Suprapubic skin (tissue), 4 donors: ENCODE results near the gene BNIP2. TPM values are rescaled to one million over a fixed set of nuclear protein-coding genes. Genes with fewer than 3 reads are reported as not detected.
"Not testable (repeated sequence)": the region's sequence is repeated elsewhere in the genome, so short reads cannot be mapped to it uniquely, and the experiment has no call there.

ENCODE experiments used
- DNase-seq, 2 donors: peaks; one replicate each; pipeline ENCODE4 v3.0.0-alpha.2; 2019; ENCODE audit warnings: low spot score in 2 of 2
- H3K27ac ChIP-seq: fragments of 200-600 bp; sonication (generic); one replicate; pipeline ENCODE4 v1.5.1; 2019
- H3K27me3 ChIP-seq: fragments of 200-600 bp; sonication (generic); one replicate; pipeline ENCODE4 v1.5.1; 2019
- H3K36me3 ChIP-seq: fragments of 200-600 bp; sonication (generic); one replicate; pipeline ENCODE4 v1.5.1; 2019
- H3K4me1 ChIP-seq: fragments of 200-600 bp; sonication (generic); one replicate; pipeline ENCODE4 v1.5.1; 2019
- H3K4me3 ChIP-seq: fragments of 200-600 bp; sonication (generic); one replicate; pipeline ENCODE4 v1.5.1; 2019; ENCODE audit warnings: mild to moderate bottlenecking
- H3K9me3 ChIP-seq: fragments of 200-600 bp; sonication (generic); one replicate; pipeline ENCODE4 v1.5.1; 2019
- EP300 ChIP-seq: sonication (generic); formaldehyde crosslinking; IDR thresholded peaks from one replicate; pipeline ENCODE4 v1.6.1; 2017; ENCODE audit warnings: antibody characterized with exemption
- POLR2A ChIP-seq, 2 donors: fragments of 450-650 bp; IDR thresholded peaks; one replicate each; pipeline ENCODE4 v1.6.1; 2017; ENCODE audit warnings: antibody characterized with exemption in 2 of 2, mild to moderate bottlenecking in 2 of 2, moderate library complexity in 2 of 2
- POLR2AphosphoS5 ChIP-seq, 3 donors: sonication (generic); formaldehyde crosslinking; IDR thresholded peaks; one replicate each; pipeline ENCODE4 v1.6.1; 2017; ENCODE audit warnings: antibody characterized with exemption in 3 of 3
- WGBS: methylation state at CpG from one replicate; pipeline ENCODE4 v1.1.5; 2018; 5-methylcytosine and 5-hydroxymethylcytosine counted together
- total RNA-seq, 4 donors: library from RNA; depleted of rRNA; stranded (reverse); fragments of >200 nt; gene quantifications; one replicate each; pipeline ENCODE4 v1.1.0, GENCODE V29; 2016
- TF ChIP-seq, protein P1 (sequence below), 2 donors: fragments of 200-600 bp in 1 of 2; fragments of 450-650 bp in 1 of 2; sonication (generic) in 1 of 2; IDR thresholded peaks; one replicate each; pipeline ENCODE4 v1.5.1; 2016 to 2019; ENCODE audit warnings: antibody characterized with exemption in 2 of 2, mild to moderate bottlenecking in 1 of 2, moderate library complexity in 1 of 2

The BNIP2 gene
- total RNA-seq, 4 donors from 2014 or later: 95.4 to 146 (median 114) TPM

DNA sequence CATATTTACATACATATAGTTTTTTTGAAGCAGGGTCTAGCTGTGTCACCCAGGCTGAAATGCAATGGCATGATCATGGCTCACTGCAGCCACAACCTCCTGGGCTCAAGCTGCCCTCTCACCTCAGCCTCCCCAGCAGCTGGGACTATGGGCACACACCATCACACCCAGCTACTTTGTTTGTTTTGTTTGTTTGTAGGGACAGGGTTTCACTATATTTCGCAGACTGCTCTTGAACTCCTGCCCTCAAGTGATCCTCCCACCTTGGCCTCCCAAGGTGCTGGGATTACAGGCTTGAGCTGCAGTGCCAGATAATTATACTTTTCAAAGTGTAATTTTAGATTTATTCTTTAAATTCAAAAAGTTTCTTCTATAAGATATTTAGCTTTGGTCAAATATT lies 42.0 kb downstream of the BNIP2 start:
- peaks cover 45% of the 10 kb centered on the region for H3K36me3 ChIP-seq
- WGBS: 96% methylated on average over 1 of the region's 1 CpG

DNA sequence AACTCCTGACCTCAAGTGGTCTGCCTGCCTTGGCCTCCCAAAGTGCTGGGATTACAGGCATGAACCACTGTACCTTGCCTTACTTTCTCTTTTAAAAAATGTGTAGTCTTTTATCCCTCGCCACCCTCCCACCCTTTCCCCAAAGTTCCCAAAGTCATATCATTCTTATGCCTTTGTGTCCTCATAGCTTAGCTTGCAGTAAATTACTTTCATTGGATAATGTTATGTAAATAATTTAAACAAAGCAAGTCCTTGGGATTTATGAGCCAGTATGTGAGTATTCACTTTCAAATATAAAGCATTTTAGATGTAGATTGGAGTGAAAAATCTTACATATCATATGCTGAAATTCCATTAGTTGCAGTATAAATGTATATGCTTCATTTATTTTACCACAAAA lies 42.8 kb downstream of the BNIP2 start:
- WGBS: 97% methylated on average over 1 of the region's 1 CpG
- Histone ChIP-seq H3K27me3 (no peaks in the 10 kb centered on the region), H3K9me3 (no peaks in the 10 kb centered on the region), H3K27ac (no peak overlapping the region), H3K36me3 (peaks cover 42% of the 10 kb centered on the region), H3K4me1 (peaks cover 2% of the 10 kb centered on the region), H3K4me3 (no peak overlapping the region)
- no peak for DNase-seq
- TF ChIP-seq POLR2A (IDR thresholded peaks at IDR 0.05): no peak
- no peak for TF ChIP-seq EP300
- TF ChIP-seq, protein P1, sequence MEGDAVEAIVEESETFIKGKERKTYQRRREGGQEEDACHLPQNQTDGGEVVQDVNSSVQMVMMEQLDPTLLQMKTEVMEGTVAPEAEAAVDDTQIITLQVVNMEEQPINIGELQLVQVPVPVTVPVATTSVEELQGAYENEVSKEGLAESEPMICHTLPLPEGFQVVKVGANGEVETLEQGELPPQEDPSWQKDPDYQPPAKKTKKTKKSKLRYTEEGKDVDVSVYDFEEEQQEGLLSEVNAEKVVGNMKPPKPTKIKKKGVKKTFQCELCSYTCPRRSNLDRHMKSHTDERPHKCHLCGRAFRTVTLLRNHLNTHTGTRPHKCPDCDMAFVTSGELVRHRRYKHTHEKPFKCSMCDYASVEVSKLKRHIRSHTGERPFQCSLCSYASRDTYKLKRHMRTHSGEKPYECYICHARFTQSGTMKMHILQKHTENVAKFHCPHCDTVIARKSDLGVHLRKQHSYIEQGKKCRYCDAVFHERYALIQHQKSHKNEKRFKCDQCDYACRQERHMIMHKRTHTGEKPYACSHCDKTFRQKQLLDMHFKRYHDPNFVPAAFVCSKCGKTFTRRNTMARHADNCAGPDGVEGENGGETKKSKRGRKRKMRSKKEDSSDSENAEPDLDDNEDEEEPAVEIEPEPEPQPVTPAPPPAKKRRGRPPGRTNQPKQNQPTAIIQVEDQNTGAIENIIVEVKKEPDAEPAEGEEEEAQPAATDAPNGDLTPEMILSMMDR (IDR thresholded peaks at IDR 0.05): no peak
- TF ChIP-seq POLR2AphosphoS5 (IDR thresholded peaks at IDR 0.05): no peak

More for the DNA sequence above, 42.0 kb downstream of the BNIP2 start:
- TF ChIP-seq, protein P1 (IDR thresholded peaks at IDR 0.05): no peak
- TF ChIP-seq POLR2A (IDR thresholded peaks at IDR 0.05) (no peak), POLR2AphosphoS5 (IDR thresholded peaks at IDR 0.05) (no peak), EP300 (no peak)
- no peaks in the 10 kb centered on the region for H3K27me3 ChIP-seq
- peaks cover 2% of the 10 kb centered on the region for H3K4me1 ChIP-seq
- H3K9me3 ChIP-seq: no peaks in the 10 kb centered on the region
- no peak overlapping the region for H3K4me3 ChIP-seq
- no peak overlapping the region for H3K27ac ChIP-seq
- DNase-seq: no peak

DNA sequence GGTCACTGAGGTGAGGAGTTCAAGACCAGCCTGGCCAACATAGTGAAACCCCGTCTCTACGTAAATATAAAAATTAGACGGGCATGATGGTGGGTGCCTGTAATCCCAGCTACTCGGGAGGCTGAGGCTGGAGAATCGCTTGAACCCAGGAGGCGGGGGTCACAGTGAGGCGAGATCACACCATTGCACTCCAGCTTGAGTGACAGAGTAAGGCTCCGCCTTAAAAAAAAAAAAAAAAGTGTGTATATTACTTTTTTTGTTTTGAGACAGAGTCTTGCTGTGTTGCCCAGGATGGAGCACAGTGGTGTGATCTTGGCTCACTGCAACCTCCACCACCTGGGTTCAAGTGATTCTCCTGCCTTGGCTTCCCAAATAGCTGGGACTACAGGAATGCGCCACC lies 43.3 kb downstream of the BNIP2 start:
- H3K9me3 ChIP-seq, H3K4me3 ChIP-seq, H3K4me1 ChIP-seq, DNase-seq, H3K27me3 ChIP-seq, H3K27ac ChIP-seq: not testable (repeated sequence)
- 96% methylated on average over 9 of the region's 9 CpGs for WGBS
- peaks cover 40% of the 10 kb centered on the region for H3K36me3 ChIP-seq

DNA sequence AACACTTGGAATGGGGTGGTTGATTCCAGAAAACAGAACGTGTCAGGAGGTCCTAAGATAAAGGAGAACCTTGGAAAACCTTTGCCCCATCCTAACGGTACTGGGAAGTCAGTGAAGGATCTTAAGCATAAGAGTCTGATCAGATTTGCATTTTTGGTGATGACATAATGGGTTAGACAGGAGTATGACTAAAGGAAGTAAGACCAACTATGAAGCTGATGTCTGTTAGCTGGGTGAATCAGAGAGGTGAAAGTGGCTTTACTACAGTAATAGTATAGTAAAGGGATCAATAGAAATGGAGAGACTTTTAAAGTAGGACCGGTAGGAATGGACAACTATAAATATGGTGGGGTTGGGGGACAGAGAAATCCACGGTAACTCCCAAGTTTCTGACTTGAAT lies 44.4 kb downstream of the BNIP2 start:
- Histone ChIP-seq H3K27ac (no peak overlapping the region), H3K9me3 (no peaks in the 10 kb centered on the region), H3K4me1 (no peaks in the 10 kb centered on the region), H3K27me3 (no peaks in the 10 kb centered on the region), H3K4me3 (no peak overlapping the region), H3K36me3 (peaks cover 35% of the 10 kb centered on the region)
- 88% methylated on average over 4 of the region's 4 CpGs for WGBS
- DNase-seq: no peak
- TF ChIP-seq, protein P1 (IDR thresholded peaks at IDR 0.05): no peak
- TF ChIP-seq EP300 (no peak), POLR2A (IDR thresholded peaks at IDR 0.05) (no peak), POLR2AphosphoS5 (IDR thresholded peaks at IDR 0.05) (no peak)

DNA sequence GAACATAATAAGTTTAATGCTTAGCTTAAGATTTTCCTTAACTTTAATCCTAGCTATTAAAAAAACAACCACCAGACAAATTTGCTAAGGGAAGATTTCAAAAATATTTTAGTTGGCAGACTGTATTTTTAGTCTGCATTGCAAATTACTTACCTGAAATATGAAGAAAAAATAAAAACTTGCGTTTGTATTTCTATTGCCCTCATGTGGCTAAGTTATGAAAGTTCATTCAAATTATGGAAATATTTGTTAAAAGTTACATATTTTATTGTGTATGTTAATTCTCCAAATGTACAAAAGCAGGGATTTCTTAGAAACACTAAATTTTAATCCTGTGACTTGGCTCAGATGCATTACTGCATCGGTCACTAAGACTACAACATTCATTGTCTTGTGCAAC lies 46.8 kb downstream of the BNIP2 start:
- Histone ChIP-seq H3K27ac (no peak overlapping the region), H3K4me3 (no peak overlapping the region), H3K4me1 (no peaks in the 10 kb centered on the region), H3K27me3 (no peaks in the 10 kb centered on the region), H3K9me3 (no peaks in the 10 kb centered on the region), H3K36me3 (peaks cover 45% of the 10 kb centered on the region)
- TF ChIP-seq, protein P1 (IDR thresholded peaks at IDR 0.05): no peak
- no peak for TF ChIP-seq EP300
- DNase-seq: no peak
- WGBS: 86% methylated on average over 2 of the region's 2 CpGs

DNA sequence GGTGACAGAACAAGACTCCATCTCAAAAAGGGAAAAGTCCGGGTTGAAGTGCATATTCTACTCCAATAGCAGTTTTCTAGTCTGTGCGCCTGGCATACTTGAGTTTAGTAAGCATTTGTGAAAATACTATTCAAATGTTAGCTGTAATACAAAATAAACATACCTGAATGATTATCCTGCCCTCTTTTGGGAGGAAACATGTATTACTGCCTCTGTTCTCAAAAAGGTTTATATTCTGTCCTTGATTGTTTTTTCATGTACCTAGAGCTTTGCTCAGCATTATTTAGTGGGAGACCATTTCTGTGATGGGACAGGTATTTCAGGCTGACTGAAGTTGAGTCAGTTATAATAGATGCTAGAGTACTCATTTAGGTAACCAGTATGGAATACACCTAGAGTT lies 51.6 kb downstream of the BNIP2 start:
- not testable (repeated sequence) for H3K9me3 ChIP-seq, H3K4me1 ChIP-seq, H3K4me3 ChIP-seq, H3K27me3 ChIP-seq, H3K27ac ChIP-seq, DNase-seq
- H3K36me3 ChIP-seq: peaks cover 30% of the 10 kb centered on the region
- WGBS: 85% methylated on average over 2 of the region's 2 CpGs
